Kidney tubule cell (primary cell): ENCODE data around the gene HAND1.

ENCODE experiments used
- DNase-seq: peaks from one replicate; pipeline ENCODE4 v3.0.0-alpha.2; 2018; ENCODE audit warnings: low spot score

The HAND1 gene

DNA sequence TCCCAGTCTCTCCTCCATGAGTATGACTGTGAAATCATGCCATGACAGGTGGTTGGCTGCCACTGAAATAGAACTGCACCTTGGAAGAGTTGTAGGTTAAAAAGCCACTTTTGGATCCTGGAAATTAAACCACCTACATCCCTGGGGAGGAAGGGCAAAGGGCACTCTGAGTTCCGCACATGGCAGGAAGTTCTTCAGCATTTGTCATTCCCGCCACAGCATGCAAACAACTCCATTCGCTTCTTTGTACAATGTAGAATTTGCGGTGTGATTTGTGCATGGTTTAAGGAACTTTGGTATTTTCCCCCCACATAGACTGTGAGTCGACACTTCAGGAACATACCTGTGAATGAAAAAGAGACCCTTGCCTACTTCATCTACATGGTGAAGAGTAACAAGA lies 22.4 kb downstream of the HAND1 start:
- no peak for DNase-seq

DNA sequence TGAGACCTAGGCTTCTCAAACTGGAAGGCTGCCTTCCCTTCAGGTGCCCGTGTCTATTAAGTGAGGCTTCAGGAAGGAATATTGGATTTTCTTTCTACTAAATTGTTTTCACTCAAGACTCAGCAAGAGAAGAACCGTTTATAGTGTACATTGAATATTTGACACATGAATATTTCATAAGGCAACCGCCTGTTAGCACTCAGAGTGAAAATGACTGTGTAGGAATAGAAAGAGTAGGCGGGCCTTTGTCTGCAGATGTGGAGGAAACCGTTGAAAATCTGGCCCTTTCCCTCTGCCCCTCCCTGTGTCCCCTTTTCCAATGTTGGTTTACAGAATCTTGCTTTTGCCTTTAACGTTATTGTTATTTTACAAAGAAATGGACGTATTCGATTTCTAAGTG lies 26.1 kb downstream of the HAND1 start:
- DNase-seq = no peak

DNA sequence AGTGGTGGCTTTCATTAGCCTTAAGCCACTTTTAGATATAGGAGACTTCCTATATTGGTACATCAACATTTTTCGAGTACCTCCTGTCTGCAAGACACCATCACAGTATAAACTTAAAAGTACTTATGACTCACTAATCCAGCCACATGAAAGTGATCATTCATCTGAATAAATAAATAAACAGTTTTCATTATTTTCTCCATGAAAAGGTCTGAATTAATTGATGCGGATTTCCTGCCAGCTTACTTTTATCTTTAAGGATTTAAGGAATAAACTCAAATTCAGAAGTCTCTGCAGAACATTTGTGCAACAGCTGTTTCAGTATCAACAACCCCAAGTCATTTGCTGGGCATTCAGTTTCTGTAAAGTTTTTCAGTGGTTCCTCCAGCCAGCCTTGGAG lies 28.2 kb downstream of the HAND1 start:
- DNase-seq = no peak

DNA sequence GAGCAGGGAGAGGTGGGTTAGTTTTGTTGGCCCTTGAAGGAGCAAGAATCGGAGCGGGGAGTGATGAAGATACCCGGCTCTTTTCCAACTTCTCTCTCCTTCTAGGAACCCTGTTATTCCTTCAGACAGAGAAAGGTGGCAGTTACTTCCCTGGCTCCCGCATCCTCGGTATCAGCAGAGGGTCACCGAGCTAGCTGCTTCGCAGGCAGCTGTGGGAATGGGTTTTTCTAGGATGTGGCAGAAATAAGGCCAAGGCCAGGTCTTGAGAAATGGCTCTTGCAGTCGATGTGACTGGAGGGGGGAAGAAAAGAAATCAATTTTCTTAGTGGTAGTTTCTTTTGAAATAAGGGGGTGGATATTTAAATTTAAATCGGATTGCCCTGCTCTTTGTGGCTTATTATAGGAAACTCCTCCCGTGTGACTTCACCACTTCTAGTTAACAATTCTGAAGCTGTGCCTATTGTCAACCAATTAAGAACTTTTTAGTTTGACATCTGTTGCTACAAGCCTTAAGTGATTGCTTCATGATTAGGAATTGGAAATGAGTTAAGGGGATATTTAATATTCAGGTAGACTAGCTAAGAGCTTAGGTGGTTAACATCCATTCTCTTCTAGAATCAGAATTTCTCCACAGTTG lies 30.8 kb downstream of the HAND1 start:
- no peak for DNase-seq

DNA sequence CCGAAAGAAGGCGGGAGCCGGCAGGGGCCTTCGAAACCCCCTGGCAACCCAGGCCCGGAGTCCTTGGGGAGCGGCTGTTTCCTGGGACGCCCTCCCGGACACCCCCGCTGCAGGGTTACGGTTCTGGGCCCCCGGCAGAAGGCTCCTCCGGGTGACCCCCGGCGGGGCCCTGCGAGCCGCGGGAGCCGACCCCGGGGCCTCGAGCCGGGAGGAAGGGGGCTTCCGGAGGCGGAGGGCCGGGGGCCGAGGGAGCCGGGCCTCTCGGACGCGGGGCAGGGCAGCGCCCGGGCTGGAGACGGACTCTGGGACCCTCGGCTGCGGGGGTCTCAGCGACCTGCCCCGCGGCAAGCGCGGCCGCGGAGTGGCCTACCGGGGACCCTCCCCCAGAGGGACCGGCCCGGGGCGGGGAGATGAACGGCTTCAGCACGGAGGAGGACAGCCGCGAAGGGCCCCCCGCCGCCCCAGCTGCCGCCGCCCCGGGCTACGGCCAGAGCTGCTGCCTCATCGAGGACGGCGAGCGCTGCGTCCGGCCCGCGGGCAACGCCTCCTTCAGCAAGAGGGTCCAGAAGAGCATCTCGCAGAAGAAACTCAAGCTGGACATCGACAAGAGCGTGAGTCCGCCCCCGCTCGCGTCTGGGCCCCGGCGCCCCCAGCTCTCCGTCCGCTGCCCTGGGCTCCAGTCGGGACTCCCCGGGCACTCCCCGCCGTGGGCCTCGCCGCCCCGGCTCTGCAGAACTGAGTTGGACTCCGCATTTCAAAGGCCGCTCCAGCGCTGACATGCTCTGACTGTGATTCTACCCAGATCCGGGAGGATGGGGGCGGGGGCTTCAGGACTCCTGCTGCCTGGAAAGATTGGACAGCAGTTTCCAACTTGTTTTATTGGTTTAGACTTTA lies 31.6 kb downstream of the HAND1 start:
- peak; percentile 55 for DNase-seq

DNA sequence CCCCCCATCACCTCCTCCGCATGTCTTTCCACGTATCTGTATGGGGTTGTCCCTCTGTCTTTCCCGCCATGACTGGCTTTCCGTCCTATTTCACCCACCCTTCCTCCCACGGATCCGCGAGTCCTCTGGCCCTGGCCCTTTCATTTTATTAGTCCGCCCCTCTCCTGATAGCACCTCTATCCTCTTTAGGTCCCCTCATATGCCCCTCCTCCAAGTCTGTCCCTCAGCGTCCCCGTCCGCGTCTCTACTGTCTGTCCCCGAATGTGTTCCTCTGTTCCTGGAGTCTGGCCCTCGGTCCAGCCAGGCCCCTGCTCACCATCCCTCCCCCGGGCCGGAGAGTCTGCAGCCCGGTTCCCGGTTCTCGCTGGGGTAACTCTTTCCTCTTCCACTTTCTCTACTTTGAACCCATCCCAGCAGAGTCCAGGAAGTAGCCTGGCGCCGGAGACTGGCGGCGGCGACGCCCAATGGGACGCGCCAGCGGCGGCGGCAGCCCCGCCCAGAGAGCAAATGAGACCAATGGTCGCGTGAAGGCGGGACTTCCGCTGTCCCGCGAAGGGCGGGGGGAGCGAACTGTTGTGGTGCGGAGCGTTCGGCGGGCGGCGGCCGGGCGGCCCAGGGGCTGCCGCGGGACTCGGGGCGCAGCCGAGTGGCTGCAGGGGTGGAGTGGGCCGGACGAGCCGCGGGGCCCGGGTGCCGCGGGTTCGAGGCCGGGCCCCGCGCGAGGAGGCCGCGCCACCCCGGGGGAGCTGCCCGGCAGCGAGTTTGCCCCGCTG lies 32.4 kb downstream of the HAND1 start, which contains the start of gene SAP30L:
SAP30L (plus strand) TSS at position 576 of the 773 bp plus-strand sequence. CDS start 608 bp downstream, outside the sequence.
- peak; percentile 96 for DNase-seq

DNA sequence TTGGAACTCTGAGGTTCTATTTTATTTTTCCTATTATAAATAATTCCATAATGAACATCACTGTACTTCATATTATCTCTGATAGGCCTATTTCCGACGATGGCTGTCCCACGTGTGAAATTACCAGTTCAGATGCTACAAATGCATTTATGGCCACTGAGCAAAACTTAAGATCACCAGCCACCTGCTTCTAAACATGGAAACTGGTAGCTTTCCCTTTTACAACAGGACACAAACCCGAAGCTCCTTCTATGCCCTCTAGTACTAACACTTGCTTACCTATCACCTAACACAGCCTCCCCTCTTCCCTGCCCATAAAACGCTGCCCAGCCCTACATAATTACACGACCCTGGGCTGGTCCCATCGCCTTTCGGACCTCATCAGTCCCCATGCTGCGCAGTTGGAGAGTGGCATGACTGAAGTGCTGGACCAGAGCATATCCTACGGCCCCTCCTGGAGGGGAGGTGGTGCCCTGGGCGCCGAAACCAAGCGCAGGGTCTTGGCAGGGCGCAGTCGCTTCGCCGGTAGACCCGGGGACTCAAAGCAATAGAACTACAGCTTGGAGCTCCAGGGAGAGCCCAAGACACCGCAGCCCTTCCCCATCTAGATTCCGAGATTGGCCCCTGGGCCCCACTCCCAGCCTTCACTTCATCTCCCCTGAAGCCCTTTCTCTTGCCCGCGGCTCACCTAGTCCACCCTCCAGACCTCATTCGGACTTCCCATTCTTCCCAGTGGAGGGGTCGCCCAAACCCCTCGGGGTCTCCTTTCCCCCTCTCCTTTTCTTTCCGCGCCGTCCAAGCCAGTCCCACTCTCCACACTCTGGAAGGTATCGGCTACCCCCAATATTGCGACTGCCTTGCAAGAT lies 33.2 kb downstream of the HAND1 start:
- peak; percentile 11 for DNase-seq

DNA sequence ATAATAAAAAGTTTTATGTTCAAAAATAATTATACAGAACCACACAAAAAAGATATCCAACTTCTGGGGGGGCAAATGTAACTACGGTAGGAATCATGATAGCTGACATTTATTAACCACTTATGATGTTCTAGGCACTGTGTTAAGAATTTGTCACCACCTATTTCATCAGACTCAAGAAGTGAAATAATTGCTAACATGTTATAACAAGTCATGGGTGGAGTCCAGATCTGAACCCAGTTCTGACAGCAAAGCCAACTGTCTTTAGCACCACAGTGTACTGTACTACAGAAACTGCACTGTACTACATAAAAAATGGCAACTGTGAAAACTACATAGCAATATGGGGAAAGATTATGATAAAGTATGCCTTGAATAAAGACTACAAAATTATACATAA lies 35.2 kb downstream of the HAND1 start:
- DNase-seq = no peak

DNA sequence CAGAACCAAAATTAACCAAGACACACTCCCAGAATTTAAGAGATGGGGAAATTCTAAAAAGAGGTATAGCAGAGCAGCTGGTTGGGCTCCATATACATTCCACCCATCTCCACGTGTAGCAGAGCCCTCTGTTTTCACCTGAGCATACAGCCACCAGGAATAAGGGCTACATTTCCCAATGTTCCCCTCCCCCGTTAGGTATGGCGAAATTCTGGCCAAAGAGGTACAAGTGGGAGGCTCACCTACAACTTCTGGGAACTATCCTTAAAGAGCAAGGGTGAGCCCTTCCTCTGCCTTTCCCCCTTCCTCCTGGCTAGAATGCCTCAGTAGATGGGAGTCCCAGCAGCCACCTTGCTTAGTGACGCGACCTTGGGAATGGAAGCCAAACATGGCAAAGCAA lies 37.5 kb downstream of the HAND1 start:
- no peak for DNase-seq

DNA sequence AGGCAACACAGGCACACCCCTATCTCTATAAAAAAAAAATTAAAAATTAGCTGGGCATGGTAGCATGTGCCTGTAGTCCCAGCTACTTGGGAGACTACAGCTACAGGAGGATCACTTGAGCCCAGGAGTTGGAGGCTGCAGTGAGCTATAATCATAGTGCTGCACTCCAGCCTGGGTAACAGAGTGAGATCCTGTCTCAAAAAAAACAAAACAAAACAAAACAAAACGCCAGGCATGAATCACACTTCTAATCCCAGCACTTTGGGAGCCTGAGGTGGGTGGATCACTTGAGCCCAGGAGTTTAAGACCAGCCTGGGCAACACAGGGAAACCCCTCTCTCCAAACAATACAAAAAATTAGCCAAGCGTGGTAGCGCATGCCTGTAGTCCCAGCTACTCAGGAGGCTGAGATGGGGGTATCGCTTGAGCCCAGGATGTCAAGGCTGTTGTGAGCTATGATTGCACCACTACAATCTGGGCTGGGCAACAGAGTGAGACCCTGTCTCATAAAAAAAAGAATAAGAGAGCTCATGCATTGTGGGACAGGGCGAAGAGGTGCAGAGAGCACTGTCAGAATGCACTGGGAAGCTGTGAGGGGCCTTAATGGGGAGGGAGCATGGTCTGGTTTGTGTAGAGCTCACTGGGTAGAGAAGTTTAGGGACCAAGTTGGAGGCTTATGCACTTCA lies 40.6 kb downstream of the HAND1 start:
- no peak for DNase-seq

DNA sequence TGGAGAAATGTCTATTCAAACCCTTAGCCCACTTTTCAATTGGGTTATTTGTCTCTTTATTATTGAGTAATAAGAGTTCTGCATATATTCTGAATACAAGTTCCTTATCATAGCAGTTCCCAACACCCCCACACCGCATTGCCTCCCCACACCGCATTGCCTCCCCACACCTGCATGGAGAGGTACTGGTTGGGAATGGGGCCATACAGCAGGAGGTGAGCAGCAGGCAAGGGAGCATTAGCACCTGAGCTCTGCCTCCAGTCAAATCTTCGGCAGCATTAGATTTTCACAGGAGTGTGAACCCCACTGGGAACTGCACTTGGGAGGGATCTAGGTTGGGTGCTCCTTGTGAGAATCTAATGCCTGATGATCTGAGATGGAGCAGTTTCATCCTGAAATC lies 42.8 kb downstream of the HAND1 start:
- DNase-seq = no peak

DNA sequence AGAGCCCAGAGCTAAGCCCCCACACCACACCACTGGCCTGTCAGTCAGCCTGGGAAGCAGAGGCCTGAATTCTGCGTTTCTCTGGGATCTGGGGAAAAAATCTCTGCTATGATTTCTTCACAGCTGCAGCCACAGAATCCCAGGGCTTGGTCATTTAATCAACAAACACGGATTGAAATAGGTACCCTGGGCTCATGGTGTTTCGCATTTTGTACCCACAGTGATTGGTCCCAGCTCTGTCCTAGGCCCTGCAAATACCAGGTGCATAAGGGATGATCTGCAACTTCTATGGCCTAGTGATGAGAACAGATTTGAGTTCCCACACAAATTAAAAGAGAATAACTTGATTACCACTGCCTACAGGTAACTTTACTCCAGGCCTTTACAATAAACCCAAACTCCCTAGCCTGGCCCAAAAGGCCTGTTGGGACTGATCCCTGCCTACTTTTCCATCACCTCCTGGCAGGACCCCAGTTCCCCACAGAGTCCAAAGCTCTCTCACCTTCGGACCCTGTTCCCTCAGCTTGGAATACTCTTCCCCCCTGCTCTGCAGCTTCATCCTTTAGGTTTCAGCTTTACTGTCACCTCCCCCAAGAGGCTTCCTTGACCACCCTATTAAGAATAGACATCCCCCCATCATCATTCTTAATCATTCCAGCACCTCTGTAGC lies 46.9 kb downstream of the HAND1 start:
- no peak for DNase-seq

DNA sequence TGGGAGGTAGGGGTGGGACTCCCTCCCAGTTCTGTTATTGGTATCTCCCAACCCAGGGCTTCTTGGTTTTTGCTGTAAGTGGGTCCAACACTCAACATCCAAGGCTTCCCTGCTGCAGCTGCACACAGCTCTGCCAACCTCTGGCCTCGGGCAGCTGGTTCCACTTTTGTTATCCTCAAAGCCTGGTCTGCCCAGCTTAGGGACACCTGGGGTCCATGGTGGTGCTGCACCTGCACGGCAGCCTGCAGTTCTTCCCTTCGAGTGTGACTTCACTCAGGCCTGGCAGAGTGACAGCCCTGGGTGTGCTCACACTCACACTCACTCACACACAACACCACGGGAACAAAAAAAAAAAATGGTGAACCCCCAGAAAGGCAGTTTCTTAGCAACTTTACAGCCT lies 47.6 kb downstream of the HAND1 start:
- no peak for DNase-seq

DNA sequence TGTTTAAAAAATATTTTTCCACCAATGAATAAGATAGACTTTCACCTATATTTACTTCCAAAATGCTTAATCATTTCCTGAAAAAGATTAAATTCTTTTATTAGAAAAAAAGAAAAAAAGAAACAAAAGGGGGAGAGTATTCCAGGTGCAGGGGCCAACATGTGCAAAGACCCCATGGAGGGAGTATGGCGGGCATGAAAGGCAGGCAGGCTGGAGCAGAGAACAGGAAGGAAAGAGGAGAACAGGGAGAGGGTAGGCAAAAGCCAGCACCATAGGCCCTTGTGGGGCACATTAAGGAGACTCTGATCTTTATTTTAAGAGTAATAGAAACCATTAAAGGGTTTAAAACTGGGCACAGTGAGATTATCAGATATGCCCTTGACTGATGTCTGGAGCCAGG lies 48.7 kb downstream of the HAND1 start:
- no peak for DNase-seq

DNA sequence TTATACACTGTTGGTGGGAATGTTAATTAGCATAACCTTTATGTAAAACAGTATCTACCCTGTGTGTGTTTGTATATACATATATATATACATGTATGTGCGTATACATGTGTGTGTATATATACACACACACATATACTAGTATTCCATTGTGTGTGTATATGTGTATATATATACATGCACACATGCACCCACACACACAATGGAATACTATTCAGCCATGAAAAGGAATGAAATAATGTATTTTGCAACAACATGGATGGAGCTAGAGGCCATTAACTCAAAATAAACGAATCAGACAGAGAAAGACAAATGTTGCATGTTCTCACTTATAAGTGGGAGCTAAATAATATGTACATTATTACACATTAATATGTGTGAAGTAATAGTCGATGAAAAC lies 49.8 kb downstream of the HAND1 start:
- DNase-seq = no peak
